Measurements from ENCODE around the gene CCDC106.
A peak's percentile ranks its signal among the peaks of the same experiment; 100 is the strongest.

CCDC106 gene

GRCh38 chr19:55647732-55648584 is at the start of gene CCDC106:
Gene CCDC106 (plus strand): TSS chr19:55648212. CDS start chr19:55649047, 835 bp downstream.
- no peak for DNase-seq (ENCODE audit: low spot score)
- no peak for TF ChIP-seq CTCF (IDR thresholded peaks at IDR 0.05)
- Histone ChIP-seq H3K4me3 (peak within 1 kb of the TSS; percentile 99), H3K27ac (peak within 1 kb of the TSS; percentile 84 to 93)

- H3K4me3 ChIP-seq: peak overlapping the region; percentile 96
- TF ChIP-seq CTCF (IDR thresholded peaks at IDR 0.05): no peak
- DNase-seq (ENCODE audit: low spot score): peak; percentile 97
- H3K27ac ChIP-seq: peak overlapping the region; percentile 96
These were observed 49.1 kb upstream of the CCDC106 start for GRCh38 chr19:55598719-55599467.

GRCh38 chr19:55599468-55599841 is 48.6 kb upstream of the CCDC106 start, which contains the start of gene FIZ1:
Gene FIZ1 (minus strand): TSS chr19:55599517. CDS start chr19:55597865, 1,652 bp downstream.
- TF ChIP-seq CTCF (IDR thresholded peaks at IDR 0.05): no peak
- H3K4me3 ChIP-seq: peak within 1 kb of the TSS; percentile 96

GRCh38 chr19:55599842-55600661 is 48.0 kb upstream of the CCDC106 start, which contains the start of gene ZNF524:
Gene ZNF524 (plus strand): TSS chr19:55600288. CDS start chr19:55602113, 1,825 bp downstream.
- peak; percentile 92 for DNase-seq (ENCODE audit: low spot score)
- no peak for TF ChIP-seq CTCF (IDR thresholded peaks at IDR 0.05)
- Histone ChIP-seq H3K27ac (peak within 1 kb of the TSS; percentile 96), H3K4me3 (peak within 1 kb of the TSS; percentile 96)

More at GRCh38 chr19:55599468-55599841, 48.6 kb upstream of the CCDC106 start, which contains the start of gene FIZ1:
- peak within 1 kb of the TSS; percentile 96 for H3K27ac ChIP-seq
- peak; percentile 100 for DNase-seq (ENCODE audit: low spot score)

- no peak for TF ChIP-seq CTCF (IDR thresholded peaks at IDR 0.05)
- peak overlapping the region; percentile 96 for H3K4me3 ChIP-seq
- DNase-seq (ENCODE audit: low spot score): no peak
- H3K27ac ChIP-seq: peak overlapping the region; percentile 96
These were observed 47.4 kb upstream of the CCDC106 start for GRCh38 chr19:55600662-55601028.

GRCh38 chr19:55601084-55601483 is 46.9 kb upstream of the CCDC106 start:
- TF ChIP-seq CTCF (IDR thresholded peaks at IDR 0.05): no peak
- H3K27ac ChIP-seq: peak overlapping the region; percentile 96
- no peak for DNase-seq (ENCODE audit: low spot score)
- H3K4me3 ChIP-seq: peak overlapping the region; percentile 96

All from coronary artery (tissue), 2 donors.